Breast epithelium (tissue), 4 donors: ENCODE results near the gene CCDC112. TPM values are rescaled to one million over a fixed set of nuclear protein-coding genes. Genes with fewer than 3 reads are reported as not detected.

Experiments
- DNase-seq, 2 donors: peaks; one replicate each; pipeline ENCODE4 v3.0.0-alpha.2; 2019; ENCODE audit warnings: low spot score in 2 of 2
- H3K27ac ChIP-seq, 2 donors: fragments of 200-600 bp; sonication (generic) in 1 of 2; one replicate each; pipeline ENCODE4 v1.5.1; 2016 to 2019; ENCODE audit warnings: mild to moderate bottlenecking in 1 of 2
- H3K27me3 ChIP-seq, 2 donors: fragments of 200-600 bp; sonication (generic) in 1 of 2; one replicate each; pipeline versions ENCODE4 v1.5.1 to v1.6.0; 2017 to 2019; ENCODE audit warnings: control low read depth in 1 of 2, mild to moderate bottlenecking in 1 of 2
- H3K36me3 ChIP-seq: fragments of 200-600 bp; one replicate; pipeline ENCODE4 v1.5.1; 2019
- H3K4me1 ChIP-seq, 2 donors: fragments of 200-600 bp; sonication (generic); one replicate each; pipeline ENCODE4 v1.5.1; 2016 to 2019; ENCODE audit warnings: control low read depth in 1 of 2
- H3K4me3 ChIP-seq, 3 donors: fragments of 200-600 bp; sonication (generic); 1 replicate in 2 of 3; 2 replicates in 1 of 3; pipeline ENCODE4 v1.5.1; 2016 to 2019; ENCODE audit warnings: mild to moderate bottlenecking in 3 of 3, moderate library complexity in 2 of 3
- H3K9me3 ChIP-seq, 2 donors: fragments of 200-600 bp; sonication (generic) in 1 of 2; one replicate each; pipeline ENCODE4 v1.5.1; 2016 to 2019; ENCODE audit warnings: control low read depth in 1 of 2
- CTCF ChIP-seq, 3 donors: fragments of 450-650 bp; IDR thresholded peaks; one replicate each; pipeline ENCODE4 v1.5.1; 2016 to 2017; ENCODE audit warnings: antibody characterized with exemption in 3 of 3, mild to moderate bottlenecking in 3 of 3, moderate library complexity in 3 of 3
- POLR2A ChIP-seq: fragments of 450-650 bp; IDR thresholded peaks from one replicate; pipeline ENCODE4 v1.6.1; 2016; ENCODE audit warnings: antibody characterized with exemption, mild to moderate bottlenecking, moderate library complexity
- POLR2AphosphoS5 ChIP-seq, 3 donors: sonication (generic); formaldehyde crosslinking; IDR thresholded peaks; one replicate each; pipeline ENCODE4 v1.6.1; 2017; ENCODE audit warnings: antibody characterized with exemption in 3 of 3
- intact Hi-C: fragments of 100-400 bp; cut with DNase I; formaldehyde crosslinking; loops from one replicate; pipeline ENCODE4 v1.15.1; 2023; ENCODE audit warnings: low total_unique reads
- total RNA-seq, 3 donors: library from RNA; depleted of rRNA; stranded (reverse); fragments of >200 nt; gene quantifications; one replicate each; pipeline ENCODE4 v1.1.0, GENCODE V29; 2016

CCDC112 gene
- total RNA-seq, 3 donors from 2014 or later = 7.9 to 11.1 (median 8.6) TPM

DNA sequence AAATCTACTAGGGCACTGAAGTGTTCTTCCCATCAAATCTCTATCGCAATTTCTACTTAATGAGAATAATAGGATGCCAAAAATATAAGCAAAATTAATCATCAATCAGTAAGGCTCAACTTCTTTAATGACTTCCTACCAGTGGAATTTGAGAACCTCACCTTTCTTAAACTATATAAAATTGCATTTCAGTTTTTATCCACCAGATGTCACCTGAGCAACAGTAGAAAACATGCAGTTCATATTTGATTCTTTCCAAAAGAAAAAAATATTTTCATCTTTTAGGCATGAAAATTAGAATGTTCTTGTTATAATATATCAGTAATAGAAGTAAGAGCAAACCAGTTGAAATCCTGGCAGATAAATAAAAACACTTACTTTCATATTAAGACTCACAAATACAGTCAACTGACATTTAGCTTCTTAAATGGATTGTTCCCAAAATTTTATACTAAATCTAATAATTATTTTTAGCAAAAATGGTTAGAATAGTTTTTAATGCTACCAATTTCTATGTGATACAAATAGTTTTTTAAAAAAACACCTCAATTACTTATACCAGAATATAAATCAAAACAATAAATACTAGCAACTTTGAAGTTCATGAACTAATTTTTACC lies 13.4 kb upstream of the CCDC112 start:
- H3K4me1 ChIP-seq = no peaks in the 10 kb centered on the region
- TF ChIP-seq POLR2AphosphoS5 (IDR thresholded peaks at IDR 0.05) (no peak), CTCF (IDR thresholded peaks at IDR 0.05) (peak; percentile 52 to 84 (median 78))
- H3K4me3 ChIP-seq = no peak overlapping the region
- no peak overlapping the region for H3K27ac ChIP-seq
- no peaks in the 10 kb centered on the region for H3K36me3 ChIP-seq
- H3K27me3 ChIP-seq = no peaks in the 10 kb centered on the region
- no peaks in the 10 kb centered on the region for H3K9me3 ChIP-seq
- intact Hi-C loops = loop anchor here (10.0 kb wide), 1 partner anchor 275 kb away; no protein-coding TSS in a partner anchor
- no peak for DNase-seq

- TF ChIP-seq POLR2AphosphoS5 (IDR thresholded peaks at IDR 0.05) (no peak), POLR2A (no peak), CTCF (IDR thresholded peaks at IDR 0.05) (no peak)
- intact Hi-C loops = loop anchor here (10.0 kb wide), 1 partner anchor 276 kb away; no protein-coding TSS in a partner anchor
- H3K27me3 ChIP-seq = no peaks in the 10 kb centered on the region
- no peaks in the 10 kb centered on the region for H3K9me3 ChIP-seq
- no peak overlapping the region for H3K4me3 ChIP-seq
- no peak for DNase-seq
- H3K4me1 ChIP-seq = no peaks in the 10 kb centered on the region
- H3K27ac ChIP-seq = no peak overlapping the region
- H3K36me3 ChIP-seq = no peaks in the 10 kb centered on the region
Measured at GRCh38 chr5:115308815-115309214, 12.4 kb upstream of the CCDC112 start.

DNA sequence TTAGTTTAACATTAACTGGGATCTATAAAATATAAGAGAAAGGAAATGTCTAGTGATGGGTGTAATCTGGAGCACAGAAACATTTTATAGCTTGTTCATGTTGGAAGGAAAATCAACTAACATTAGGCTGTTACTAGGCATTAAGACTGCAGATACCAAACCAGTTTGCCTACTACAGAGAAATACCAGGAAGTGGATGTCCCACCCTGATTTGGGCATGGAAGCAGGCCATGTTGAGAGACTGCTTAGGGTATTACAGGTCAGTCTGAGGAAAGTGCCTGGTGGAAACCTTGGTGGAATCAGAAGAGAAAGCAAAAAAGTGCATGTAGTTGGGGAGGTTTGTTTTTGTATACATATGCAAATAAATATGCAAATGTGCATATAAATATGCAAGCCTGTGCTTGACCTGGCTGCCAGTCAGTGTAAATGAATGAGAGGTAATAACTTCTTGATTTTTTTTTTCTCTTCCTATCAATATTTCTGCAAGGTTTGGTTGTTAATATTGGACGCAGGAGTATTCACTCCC lies 9.6 kb upstream of the CCDC112 start:
- TF ChIP-seq POLR2AphosphoS5 (IDR thresholded peaks at IDR 0.05) (no peak), POLR2A (no peak), CTCF (IDR thresholded peaks at IDR 0.05) (no peak)
- DNase-seq = no peak
- intact Hi-C loops = loop anchor here (10.0 kb wide), 1 partner anchor 279 kb away; no protein-coding TSS in a partner anchor

GRCh38 chr5:115304496-115304895 lies 8.0 kb upstream of the CCDC112 start:
- DNase-seq = no peak
- no peaks in the 10 kb centered on the region for H3K9me3 ChIP-seq
- H3K4me1 ChIP-seq = no peaks in the 10 kb centered on the region
- H3K27me3 ChIP-seq = no peaks in the 10 kb centered on the region
- TF ChIP-seq POLR2AphosphoS5 (IDR thresholded peaks at IDR 0.05) (no peak), POLR2A (no peak), CTCF (IDR thresholded peaks at IDR 0.05) (no peak)
- no peak overlapping the region for H3K27ac ChIP-seq
- H3K36me3 ChIP-seq = no peaks in the 10 kb centered on the region
- H3K4me3 ChIP-seq = no peak overlapping the region
- intact Hi-C loops = loop anchor here (10.0 kb wide), 1 partner anchor 280 kb away; no protein-coding TSS in a partner anchor

More for the DNA sequence above, 9.6 kb upstream of the CCDC112 start:
- no peaks in the 10 kb centered on the region for H3K27me3 ChIP-seq
- H3K9me3 ChIP-seq = no peaks in the 10 kb centered on the region
- no peaks in the 10 kb centered on the region for H3K36me3 ChIP-seq
- H3K4me1 ChIP-seq = no peaks in the 10 kb centered on the region
- H3K4me3 ChIP-seq = no peak overlapping the region
- no peak overlapping the region for H3K27ac ChIP-seq

DNA sequence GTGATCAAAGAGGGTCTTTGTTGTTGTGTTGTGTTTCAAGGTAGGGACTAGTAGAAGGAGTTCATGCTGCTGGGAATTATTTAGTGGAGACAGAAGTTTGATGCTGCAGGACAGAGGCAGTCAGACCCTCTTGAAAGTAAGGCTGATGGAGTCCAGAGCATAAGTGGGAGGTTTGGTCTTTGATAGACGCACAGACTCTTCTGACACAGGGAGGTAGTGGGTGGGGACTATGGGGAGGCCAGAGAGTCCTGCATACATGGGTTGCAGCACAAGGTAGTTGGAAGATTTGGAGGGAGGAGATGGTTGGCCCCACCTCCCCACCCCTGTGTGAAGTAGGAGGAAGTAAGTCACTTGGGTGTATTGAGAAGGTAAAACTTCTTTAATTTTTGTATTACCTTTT lies 2.4 kb upstream of the CCDC112 start:
- no peak overlapping the region for H3K4me3 ChIP-seq
- H3K9me3 ChIP-seq = no peaks in the 10 kb centered on the region
- intact Hi-C loops = no loop called here
- no peaks in the 10 kb centered on the region for H3K36me3 ChIP-seq
- no peaks in the 10 kb centered on the region for H3K27me3 ChIP-seq
- no peaks in the 10 kb centered on the region for H3K4me1 ChIP-seq
- no peak overlapping the region for H3K27ac ChIP-seq
- no peak for TF ChIP-seq CTCF (IDR thresholded peaks at IDR 0.05)
- no peak for TF ChIP-seq POLR2AphosphoS5 (IDR thresholded peaks at IDR 0.05)
- no peak for TF ChIP-seq POLR2A
- no peak for DNase-seq
